GM21717 (cell line): ENCODE measurements around the gene RFX4.

Experiments
- ATAC-seq: cut with Tn5 transposase; IDR thresholded peaks from one replicate; pipeline ENCODE4 v1.9.1; 2021; ENCODE audit warnings: mild to moderate bottlenecking, moderate library complexity; ENCODE audit not compliant: unreplicated experiment

RFX4 gene

DNA sequence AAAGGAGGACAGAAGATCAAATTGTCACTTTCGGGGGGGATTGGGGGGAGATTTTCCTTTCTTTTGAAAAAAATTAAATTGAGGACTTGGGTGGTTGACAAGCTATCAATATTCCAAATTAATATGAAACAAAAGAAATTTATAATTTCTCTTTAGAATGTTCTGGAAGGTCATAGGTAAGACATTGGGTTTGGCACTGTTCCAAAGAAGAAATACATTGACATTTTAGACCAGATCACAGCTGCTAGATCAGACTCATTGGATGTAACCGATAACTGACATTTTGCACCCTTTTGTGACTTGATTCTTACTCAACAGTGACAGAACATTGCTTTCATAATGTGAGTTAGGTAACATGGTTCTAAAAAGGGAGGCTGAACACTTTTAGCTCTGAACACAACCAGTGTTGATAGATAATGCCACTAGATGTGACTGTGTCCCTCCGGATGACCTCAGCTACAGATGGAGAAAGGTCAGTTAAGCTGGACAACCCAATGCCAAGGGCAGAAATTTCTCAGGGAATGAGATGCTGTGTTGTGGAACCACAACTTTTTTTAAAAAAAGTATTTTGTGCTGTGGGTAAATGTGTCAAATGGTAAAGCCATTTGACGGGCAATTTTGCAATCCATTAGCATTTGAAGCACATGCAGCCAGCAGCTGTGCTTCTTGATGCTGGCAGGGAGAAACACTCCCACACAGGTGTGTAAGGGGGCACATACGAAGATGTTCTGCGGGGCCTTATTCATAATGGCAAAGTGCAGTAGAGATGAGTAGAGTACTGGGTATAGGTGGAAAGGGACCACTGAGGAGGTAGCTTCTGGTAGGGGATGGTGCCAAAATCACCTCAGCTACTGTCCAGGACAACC, 62.9 kb downstream of the RFX4 start:
- no peak for ATAC-seq

DNA sequence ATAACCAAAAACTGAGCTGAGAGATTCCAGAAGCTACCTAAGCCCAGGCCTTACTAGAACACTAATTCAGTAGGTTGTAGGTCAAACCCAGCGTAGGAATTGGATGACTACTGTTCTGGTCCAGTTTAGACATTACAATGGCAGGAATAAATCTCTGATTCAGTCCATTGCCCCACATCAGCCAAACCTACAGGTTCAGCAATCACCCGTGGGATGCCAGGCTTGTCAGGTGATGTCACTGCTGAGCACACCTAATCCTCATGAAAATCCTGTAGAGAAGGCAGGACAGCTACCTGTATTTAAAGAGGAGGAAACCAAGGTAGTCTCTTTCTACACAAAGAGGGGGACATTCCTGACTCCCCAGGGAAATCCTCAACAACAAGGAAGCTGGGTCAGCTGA, 63.7 kb downstream of the RFX4 start:
- no peak for ATAC-seq

DNA sequence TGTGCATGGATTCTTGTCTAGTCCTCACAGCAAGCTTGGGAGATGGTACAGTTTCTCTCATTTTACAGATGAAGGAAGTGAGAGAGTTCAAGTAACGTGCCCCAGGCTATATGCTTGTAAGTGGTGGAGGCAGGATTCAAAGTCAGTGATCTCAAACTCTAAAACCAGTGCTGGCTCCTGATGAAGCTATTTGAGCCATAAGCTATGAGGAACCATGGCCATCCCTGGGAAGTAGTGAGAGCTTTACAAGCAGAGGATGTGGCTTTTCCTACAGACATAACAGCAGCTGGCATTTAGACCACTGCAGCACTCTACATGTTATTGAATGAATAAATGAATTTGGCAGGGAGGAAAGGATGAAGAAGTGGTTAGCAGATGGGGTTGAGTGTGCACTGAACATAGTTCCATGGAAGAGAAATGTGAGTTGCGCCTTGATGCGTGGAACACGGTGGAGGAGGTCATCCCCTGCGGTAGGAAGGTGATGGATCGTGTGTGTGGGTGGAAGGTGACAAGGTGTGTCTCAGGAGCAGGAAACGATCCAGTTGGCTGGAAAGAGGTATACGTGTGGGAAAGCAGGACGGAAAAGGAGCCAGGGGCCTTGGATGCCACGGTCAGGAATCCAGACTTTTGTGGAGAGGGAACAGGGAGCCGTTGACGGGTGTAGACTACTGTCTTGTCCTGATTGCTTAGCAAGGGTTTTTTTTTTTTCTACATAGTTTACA, 65.2 kb downstream of the RFX4 start:
- no peak for ATAC-seq

DNA sequence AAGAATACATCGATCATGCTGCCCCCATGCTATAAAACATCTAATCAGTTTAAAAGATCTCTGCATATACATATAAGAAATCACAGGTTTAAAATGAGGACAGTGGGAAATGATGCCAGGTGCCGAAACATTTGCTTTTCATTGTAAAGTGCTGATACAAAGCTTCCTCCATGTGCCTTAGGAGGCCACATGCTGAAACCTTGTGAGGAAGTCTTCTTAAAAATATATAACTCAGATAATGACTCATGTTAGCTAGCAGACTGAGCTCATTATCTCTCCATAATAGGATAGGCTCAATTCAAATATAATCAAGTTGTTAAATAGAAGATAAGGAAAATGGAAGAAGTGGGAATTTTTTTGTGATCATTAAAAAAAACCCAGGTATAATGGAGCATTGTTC, 65.9 kb downstream of the RFX4 start:
- ATAC-seq, result no peak

DNA sequence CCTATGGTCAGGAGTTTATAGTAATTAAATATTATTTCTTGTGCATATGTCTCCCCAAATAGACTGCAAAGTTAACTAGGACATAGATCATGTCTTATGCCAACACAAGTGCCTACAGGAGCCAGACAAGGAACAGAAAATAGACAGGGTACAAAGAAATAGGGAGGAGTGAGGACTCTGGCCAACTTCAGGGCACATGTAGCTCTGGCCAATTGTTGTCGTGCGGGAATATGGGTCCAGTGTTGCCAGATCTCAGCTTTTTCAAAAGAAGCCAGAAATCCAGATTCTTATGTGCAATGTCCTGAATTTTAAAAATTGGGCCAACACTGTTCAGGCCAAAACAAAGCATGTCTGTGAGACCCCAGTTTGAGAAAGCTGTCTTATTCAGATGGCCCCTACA, 68.7 kb downstream of the RFX4 start:
- no peak for ATAC-seq

DNA sequence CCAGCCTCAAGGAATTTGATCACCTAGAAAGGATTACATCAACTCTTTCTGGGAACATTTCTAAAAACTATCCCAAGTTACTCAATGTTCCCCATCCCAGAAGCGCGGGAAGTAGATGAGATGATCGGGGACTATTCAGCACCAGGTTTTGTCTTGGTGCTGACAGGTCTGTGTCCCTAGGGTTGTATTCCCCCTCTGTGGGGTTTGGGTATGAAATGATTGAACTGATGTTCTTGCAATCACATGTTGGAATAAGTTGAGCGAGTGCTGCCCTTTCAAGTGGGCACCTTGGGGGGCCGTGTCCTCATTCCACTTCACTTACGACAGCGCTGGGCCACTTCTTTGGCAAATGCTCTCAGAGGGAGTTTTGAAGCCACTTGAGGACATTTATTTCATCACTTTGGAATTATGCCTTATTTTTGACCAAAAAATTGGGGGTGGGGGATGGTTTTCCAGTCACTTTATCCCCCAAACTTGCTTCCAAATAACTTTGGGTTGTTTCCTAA, 69.8 kb downstream of the RFX4 start:
- no peak for ATAC-seq

DNA sequence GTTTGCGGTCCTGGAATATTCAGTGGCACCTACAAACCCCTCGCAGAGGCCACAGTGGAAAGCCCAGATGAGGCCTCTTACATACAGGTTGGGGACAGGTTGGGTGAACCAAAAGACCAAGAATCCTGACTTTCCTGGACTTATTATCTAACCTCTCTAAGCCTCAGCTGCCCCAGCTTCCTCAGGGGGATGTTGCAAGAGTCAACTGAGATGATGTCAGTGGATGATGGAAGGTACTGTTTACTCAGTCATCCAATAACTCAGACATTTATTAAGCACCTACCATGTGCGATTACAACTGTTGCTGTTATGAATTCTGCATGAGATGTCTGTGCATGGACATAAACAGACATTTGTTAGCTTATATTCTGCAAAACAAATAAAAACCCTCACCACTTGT, 72.8 kb downstream of the RFX4 start:
- ATAC-seq, result no peak

DNA sequence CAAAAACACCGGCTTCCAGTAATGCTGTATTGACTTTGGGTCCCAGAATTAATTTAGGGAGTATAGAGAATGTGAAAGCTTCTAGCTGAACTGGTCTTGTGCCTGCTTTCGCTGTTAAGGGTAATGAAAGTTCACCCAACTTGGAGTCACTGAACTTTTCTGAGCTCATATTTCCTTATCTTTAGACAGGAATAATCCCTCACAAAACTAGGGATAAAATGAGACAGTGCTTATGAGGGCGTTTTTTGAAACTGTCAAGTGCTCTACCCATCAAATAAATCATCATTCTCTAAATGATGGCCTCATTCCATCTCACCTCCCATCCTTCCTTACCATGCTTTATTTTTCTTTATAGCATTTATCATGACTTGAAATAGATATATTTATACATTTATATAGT, 74.7 kb downstream of the RFX4 start:
- ATAC-seq, result no peak

DNA sequence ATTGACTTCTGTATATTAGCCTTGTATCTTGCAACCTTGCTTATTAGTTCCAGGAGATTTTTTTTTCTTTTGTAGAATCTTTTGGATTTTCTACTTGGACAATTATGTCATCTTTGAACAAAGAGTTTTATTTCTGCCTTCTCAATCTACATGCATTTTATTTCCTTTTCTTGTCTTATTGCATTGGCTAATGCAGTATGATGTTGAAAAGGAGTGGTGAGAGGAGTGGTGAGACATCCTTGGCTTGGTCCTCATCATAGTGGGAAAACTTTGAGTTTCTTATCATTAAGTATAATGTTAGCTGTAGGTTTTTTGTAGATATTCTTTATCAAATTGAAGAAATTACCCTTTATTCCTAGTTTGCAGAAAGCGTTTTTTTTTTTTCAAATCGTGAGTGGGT, 80.6 kb downstream of the RFX4 start:
- ATAC-seq, result no peak

DNA sequence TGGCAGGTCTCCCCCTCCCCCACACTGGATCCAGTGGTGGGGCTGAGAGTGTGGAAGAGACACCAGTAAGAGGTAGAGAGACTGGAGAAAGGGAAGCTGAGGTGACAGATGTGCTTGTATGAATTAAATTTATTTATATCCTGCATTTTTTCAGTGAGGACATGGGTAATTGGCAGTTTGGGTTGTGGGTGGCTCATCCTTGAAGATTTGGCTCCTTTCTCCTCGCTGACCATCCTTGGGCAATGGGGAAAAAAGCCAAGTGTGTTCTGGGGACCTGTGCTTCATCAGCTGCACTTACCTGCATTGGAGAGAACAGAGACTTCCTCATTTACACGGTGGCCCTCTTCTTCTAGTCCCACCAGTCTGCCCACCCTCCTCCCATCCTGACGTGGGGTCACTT, 86.4 kb downstream of the RFX4 start:
- ATAC-seq, result no peak

DNA sequence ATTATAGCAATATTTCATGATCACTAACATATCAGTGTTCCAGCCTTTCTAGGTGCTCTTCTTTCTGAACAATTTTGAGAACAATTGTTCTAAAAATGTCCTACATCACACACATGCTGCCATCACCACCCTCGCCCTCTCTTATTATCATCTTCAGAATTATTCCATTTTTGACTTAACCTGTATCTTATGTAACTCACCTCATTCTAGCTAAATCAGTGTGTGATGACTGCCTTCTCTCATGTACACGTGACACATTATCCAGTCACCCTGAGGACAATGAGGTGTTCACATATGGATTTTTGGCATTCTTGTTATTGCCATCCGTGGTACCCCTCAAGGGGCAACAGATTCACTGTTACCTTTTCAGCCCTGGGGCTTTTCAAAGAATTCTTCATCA, 87.3 kb downstream of the RFX4 start:
- ATAC-seq, result no peak

DNA sequence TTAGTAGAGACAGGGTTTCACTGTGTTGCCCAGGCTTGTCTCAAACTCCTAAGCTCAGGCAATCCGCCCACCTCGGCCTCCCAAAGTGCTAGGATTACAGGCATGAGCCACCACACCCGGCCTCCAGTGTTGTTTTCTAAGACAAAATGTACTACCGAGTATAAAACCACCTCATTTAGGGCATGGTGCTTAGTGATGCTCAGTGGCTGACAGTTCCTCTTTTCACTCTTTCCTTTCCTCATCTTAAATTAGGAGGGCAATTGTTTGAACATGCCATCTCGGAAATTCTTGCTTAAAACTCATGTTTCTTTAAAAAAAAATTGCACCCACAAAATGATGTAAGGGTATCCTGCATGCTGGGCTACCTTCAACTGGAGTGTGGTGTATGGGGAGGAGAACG, 89.0 kb downstream of the RFX4 start:
- no peak for ATAC-seq

DNA sequence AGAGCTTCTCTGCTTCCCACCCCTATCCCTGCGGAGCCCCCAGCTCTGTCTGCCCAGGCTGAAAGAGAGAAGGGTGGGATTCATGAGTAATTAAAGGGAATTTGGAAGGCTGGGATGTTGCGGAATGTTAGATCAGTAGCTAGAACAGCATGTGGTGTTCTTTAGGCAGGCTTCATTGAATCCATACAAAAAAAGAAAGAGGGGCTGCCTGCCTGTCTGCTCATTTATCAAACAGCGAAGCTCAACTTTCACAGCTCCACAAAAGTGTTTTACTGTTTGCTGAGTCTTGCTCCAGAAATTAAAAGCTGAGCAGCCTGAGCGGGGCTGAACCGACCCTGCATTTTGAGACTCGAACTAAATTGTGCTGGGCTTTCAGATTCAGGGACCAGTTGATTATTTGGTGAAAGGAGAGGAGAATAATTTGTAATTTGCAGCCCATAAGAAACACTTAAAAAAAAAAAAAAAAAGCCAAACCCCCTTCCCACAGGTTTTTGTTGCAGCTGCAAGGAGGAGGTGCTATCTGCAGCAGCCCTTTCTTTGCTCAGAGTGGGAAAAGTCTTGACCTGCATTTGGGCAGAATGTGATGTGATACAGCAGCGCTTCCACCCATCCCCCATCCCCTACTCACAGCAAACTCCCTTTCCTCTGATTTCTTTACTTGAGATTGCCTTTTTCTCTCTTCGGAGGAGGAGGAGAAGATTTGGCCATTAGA, 89.7 kb downstream of the RFX4 start:
- no peak for ATAC-seq

DNA sequence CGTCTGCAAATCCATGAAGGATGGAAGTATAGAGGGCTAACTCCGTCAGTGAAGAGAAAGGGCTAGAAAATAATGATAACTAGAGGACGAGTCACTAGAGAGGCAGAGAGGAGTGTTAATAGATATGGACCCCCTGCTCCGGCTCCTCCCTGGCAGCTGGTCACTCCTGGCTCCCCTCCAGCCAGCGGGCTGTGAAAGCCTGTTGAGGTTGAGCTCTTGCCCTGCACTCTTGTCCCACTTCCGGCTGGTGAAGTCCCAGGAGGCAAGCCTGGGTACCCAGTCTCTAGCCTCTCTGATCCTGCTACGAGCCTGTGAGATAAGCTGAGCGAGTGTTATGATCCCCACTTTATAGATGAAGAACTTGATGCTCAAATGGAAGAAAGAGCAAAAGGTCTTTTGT, 90.3 kb downstream of the RFX4 start:
- no peak for ATAC-seq

DNA sequence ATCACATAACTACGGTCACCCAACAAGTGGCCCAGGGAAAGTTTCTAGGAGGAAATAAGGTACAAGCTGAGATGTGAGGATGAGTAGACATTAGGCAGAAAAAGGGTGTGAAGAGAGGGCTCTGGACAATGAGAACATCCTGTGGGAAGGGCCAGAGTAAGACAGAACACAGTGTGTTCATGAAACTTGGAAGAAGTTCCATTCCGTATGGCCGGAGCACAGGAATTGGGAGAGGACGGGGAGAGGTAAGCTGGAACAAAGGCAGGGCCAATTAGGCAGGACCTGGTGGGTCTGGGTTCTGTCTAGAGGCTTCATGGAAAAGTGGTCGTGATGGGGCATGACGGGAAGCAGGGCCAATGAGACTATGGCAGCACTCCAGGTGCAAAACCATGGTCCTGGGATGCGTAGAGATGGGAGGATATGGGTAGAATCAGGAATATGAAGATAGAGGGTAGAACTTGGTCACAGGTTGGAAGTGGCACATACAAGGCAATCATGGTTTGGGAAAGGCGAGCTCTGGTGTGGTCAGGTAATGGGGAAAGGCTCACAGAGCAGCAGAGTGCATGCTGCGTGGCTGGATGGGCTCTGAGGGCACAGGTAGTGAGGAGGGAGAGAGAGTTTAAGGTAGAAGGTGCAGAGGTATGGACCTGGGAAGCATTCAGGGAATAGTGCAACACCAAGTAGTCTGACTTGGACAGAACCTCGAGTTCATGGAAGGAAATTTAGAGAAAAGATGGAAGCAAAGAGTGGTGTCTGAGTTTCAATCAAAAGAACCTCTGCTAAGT, 93.0 kb downstream of the RFX4 start:
- no peak for ATAC-seq

DNA sequence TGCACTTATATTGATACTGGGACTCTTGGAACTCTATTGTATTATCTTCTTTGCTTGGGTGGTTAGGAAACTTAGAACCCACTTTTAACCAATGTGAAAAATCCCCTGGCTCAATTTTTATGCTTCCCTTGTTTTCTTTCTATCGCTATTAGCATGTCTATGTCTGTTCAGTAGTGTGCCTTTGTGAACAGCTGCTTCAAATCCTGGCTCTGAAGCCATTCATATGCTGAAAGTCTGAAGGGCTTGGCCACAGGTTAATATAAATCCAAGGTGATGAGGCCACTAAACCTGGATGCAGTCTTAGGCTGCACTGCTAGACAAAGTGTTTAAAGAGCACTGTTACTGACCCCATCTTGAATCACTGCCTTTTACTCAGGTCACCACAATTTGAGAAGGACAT, 96.8 kb downstream of the RFX4 start:
- no peak for ATAC-seq

DNA sequence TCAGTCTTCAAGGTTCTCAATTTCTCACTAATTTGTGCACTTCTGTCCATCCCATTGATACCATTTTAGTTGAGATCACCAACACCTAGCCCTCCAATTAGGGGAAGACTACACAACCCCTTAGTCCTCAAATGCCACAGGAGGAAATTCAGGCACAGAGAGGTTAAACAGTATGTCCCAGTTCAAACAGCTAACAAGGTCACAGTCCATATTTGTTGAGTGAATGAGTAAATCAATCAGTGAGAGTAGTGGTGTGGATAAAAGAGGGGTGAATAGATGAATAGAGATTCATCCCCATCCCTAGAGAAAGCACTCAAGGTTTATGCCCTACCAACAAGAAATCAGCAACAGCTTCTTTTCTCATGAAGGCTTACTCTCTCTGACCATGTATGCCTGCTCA, 97.5 kb downstream of the RFX4 start:
- ATAC-seq, result no peak

DNA sequence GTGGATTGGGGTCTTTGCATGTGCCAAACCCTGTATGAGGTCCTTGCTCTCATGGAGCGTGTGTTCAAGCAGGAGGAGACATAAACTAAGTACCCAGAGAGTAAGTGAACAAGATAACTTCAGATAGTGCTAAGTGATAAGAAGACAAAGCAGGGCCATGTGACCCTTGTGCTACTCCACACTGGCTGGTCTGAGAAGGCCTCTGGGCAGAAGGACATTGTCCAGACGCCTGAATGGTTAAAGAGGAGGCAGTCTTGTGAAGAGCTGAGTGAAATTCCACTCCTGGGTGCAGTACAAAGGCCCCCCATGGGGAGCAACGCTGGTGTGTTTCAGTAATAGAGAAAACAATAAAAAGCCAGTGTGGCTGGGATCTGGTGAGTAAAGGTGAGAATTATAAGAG, 98.4 kb downstream of the RFX4 start:
- no peak for ATAC-seq

DNA sequence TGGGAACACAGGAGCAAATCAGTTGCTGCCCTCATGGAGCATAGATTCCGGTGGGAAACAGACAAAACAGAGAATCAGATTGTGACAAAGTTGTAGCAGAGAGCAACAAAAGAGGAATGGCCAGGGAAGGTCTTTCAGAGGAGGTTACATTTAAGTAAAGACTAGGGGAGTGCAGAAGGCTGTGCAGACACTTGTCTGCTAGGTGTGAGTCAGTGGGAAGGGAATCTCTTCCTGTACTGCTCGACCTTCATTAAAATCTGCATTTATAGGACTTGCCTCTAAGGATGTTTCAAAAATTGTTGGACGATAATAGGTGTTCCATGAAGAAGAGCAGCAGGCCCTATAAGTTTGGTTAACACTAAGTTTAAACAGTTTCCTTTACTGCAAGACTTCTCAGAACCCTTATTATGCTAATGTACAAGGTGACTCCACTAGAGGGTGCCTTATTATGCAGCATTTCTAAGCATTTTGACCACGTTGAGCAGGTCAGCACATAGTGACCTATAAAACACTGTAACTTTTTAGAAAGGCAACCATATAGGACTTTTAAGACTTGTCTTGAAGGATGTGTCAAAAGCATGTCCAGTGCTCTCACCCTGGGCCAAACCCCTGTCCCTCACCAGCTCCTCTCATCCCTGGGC, 99.9 kb downstream of the RFX4 start:
- ATAC-seq, result no peak

DNA sequence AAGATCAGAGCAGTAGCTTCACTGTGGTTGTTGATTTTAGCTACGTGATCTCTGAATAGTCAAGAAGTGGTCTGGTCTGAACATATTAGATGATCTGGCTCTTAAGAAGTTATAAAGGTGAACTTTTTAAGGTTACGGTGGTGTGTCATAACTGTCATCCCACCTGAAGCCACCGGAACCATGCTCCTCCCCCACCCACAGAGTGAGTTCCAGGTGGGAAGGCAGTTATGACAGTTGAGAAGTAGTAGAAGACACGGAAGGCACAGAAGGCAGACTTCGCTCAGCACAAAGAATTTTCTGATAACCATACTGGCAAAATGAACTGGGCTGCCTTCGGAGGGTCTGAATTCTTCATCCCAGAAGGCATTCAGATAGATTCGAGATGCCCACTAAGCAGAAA, 101.7 kb downstream of the RFX4 start:
- no peak for ATAC-seq
